Activated naive CD4-positive, alpha-beta T cell treated with anti-CD3 and anti-CD28 coated beads, Interleukin-2, amount 50 U/mL, for 16 hours (primary cell): ENCODE measurements around the gene MIDN.

Experiments
- DNase-seq: peaks from one replicate; pipeline ENCODE4 v3.0.0-alpha.2; 2020

Gene MIDN

GRCh38 chr19:1270854-1271527 lies 22.6 kb downstream of the MIDN start:
- DNase-seq, result no peak

DNA sequence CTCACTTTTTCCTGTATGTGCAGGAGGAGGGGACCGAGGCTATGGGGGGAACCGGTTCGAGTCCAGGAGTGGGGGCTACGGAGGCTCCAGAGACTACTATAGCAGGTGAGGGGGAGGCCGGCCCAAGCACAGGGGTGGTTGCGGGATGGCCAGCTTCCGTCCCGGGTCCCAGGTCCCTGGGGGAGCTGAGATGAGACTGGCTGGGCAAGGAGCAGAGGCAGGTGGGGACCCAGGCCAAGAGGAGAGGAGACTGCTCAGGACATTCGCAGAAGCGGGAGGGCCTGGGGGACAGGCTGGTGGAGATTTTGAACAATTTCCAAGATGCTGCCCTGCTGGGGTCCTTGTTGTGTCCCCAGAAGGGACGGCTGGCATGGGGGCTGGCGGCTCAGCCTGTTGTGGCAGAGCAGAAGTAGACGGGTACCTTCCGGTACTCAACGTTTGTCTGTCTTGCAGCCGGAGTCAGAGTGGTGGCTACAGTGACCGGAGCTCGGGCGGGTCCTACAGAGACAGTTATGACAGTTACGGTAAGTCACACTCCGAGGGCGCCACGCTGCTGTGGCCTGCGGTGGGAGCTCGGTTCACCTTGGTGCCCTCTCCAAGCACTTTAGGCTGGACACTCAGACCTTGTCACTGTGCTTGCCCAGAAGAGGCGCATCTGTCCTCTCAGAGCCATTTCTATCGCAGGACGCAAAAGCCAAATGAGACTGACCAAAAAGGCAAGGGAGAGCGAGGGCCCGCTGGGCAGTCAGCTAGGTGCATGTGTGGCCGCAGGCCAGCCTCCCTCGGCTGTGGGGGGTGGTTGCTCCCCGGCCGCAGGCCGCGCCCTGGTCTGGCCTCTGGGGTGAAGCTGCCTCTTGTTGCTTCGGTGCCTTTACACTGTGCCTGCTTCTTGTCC lies 23.4 kb downstream of the MIDN start:
- no peak for DNase-seq

DNA sequence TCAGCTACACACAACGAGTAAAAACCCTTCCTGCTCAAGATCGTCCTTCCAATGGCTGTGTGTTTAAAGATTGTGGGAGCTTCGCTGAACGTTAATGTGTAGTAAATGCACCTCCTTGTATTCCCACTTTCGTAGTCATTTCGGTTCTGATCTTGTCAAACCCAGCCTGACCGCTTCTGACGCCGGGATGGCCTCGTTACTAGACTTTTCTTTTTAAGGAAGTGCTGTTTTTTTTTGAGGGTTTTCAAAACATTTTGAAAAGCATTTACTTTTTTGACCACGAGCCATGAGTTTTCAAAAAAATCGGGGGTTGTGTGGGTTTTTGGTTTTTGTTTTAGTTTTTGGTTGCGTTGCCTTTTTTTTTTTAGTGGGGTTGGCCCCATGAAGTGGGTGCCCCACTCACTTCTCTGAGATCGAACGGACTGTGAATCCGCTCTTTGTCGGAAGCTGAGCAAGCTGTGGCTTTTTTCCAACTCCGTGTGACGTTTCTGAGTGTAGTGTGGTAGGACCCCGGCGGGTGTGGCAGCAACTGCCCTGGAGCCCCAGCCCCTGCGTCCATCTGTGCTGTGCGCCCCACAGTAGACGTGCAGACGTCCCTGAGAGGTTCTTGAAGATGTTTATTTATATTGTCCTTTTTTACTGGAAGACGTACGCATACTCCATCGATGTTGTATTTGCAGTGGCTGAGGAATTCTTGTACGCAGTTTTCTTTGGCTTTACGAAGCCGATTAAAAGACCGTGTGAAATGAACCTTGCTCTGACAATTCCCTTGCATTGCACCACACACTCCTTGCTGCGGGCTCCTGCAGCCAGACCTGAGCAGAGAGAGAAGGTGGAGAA lies 24.3 kb downstream of the MIDN start:
- no peak for DNase-seq

DNA sequence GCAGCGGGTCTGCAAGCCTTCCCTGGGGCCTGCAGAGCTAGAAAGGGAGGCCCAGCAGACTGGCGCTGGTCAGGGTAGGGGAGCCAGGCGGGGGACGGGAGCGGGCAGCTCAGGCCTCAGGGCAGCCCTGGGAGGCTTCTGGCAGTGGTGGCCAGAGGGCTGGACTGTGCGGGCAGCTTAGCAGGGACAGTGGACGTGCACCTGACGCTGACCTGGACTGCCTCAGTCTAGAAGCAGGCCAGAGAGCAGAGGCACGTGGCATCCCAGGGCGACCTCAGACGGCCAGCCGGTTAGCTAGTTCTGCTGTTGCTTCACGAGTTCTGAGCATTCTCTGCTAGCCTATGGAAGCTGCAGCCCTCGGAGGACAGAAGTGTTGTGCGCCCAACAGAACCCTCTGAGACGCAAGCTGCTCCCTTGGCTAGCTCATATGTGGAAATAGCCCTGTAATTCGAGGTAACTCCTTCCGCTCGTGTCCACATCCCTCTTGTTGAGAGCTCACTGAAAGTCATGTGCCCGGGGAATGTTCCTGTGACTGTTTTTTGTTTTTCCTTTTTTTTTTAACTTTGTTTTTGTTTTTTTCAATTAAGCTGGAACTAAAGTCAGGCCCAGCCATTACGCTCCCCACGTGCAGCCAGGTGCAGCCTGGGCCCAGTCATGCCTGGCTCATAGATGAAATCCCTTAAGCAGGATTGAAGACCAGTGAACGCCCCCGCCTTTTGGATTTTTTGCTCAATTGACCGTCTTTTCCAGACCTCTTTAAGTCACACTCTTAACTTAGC lies 25.1 kb downstream of the MIDN start:
- DNase-seq, result no peak

GRCh38 chr19:1274081-1274851 lies 25.9 kb downstream of the MIDN start:
- DNase-seq, result no peak

DNA sequence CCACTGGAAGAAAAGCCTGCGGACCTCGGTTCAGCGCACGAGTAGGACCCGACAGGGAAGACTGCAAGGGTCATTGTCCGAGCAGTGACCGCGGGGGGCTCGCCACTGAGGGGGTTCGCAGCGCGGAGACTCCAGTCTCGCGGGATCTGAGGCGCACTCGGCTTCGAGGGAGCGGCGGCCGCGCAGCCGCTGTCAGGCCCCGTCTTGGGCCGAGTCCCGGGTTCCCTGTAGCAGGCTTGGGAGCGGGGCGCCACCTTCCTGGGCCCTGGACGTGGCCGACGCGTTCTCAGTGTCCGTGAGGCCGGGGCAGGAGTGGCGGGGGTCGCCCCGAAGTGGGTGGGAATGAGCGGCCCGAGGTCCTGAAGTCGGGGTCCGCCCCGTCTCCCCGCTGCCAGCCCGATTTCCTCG lies 26.5 kb downstream of the MIDN start:
- no peak for DNase-seq

- peak; percentile 95 for DNase-seq
Measured at GRCh38 chr19:1275260-1275975, 27.0 kb downstream of the MIDN start, which contains the start of gene FAM174C. FAM174C (plus strand) TSS chr19:1275530; CDS start chr19:1275550, 20 bp downstream.

DNA sequence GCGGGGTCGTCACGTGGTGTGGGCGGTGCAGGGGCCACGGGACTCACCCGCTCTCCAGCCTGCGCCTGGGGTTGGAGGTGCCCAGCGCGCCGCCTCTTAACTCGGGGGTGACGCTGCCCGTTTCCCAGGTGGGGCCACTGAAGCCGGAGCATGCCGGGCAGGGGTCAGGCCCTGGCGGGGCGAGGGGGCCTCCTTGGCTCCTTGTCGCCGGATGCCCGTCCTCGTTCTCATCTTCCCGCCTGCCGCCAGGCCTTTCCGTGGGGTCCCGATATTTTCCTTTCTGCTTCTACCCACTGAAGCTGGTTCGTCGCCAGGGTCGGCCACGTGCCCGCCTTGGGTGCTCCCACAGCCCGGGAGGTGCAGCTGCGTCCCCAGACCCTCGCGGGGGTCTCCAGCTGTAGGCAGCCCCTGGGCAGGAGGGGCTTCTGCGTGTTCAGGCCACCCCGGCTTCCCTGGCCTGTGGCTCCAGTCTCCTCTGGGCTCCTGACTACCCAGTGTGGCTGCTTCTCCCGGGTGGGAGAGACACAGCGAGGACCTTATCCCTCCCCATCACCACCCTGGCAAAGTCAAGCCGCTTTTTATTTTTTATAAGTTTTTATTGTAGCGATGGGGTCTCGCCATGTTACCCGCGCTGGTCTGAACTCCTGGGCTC lies 27.7 kb downstream of the MIDN start:
- DNase-seq, result no peak

DNA sequence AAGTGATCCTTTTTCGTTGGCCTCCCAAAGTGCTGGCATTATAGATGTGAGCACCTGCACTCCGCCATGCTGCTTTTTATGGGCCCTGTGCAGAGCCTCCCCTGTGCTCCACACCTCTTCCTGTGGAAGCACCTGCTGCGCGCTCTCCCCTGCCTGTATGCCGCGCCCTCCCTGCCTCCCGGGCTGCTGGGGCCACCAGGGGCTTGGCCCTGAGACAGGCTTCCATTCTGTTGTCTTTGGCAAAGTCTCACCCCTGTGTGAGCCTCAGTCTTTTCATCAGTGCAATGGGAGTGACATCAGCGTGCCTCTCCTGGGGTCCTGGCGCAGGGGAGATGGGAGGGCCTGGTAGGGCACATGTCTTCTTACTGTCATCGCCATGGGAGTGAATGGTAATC lies 28.2 kb downstream of the MIDN start:
- DNase-seq, result peak; percentile 58

GRCh38 chr19:1277061-1277460 lies 28.7 kb downstream of the MIDN start:
- DNase-seq, result no peak

DNA sequence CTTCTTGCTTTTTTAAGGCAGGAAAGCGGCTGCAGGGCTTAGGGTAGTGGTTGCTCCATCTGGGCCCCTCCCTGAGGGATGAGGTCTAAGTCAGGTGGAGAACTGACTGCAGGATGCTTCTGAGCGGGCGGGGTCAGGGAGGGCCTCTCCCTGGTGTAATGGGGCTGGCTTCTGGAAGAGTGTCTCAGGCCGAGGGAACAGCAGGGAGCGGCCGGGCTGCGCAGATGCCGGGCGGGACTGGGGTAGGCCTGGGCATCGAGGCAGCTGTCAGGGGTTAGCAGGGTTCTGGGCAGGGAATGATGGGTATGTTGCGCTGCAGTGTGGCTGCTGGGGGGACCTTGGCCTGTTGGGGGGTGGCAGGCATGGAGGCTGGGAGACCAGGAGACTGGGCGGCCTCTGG lies 29.7 kb downstream of the MIDN start:
- no peak for DNase-seq

- DNase-seq, result no peak
Measured at GRCh38 chr19:1278713-1279660, 30.6 kb downstream of the MIDN start.

GRCh38 chr19:1279782-1280341 lies 31.5 kb downstream of the MIDN start:
- peak; percentile 78 for DNase-seq

GRCh38 chr19:1280636-1281568 lies 32.5 kb downstream of the MIDN start:
- no peak for DNase-seq

DNA sequence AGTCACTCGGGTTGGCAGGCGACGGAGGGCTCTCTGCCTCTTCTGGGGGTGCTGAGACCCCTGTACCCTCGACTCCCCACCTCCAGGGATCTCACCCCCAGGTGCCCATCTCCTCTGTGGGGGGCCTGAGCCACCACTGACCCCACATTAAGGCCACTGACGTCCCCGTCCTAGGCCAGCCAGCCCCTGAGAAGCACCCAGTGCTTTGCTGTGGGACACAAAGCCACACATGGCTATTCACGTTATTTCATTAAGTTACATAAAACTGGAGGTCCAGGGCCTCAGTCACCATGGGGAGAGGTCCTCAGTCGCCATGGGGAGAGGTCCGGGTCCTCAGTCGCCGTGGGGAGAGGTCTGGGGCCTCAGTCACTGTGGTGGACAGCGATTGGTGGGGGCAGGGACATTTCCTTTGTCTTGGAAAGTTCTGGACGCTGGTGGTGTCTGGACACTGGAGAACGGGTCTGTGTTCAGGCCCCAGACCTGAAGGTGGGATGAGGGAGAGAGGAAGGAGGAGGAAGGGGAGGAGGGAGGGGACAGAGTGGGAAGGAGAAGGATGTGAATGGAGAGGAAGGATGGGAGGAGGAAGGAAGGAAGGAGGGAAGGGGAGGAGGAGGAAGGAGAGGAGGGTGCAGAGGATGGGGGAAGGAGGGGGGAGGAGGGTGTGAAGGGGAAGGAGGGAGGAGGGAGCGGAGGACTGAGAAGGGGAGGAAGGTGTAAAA lies 33.3 kb downstream of the MIDN start:
- no peak for DNase-seq

DNA sequence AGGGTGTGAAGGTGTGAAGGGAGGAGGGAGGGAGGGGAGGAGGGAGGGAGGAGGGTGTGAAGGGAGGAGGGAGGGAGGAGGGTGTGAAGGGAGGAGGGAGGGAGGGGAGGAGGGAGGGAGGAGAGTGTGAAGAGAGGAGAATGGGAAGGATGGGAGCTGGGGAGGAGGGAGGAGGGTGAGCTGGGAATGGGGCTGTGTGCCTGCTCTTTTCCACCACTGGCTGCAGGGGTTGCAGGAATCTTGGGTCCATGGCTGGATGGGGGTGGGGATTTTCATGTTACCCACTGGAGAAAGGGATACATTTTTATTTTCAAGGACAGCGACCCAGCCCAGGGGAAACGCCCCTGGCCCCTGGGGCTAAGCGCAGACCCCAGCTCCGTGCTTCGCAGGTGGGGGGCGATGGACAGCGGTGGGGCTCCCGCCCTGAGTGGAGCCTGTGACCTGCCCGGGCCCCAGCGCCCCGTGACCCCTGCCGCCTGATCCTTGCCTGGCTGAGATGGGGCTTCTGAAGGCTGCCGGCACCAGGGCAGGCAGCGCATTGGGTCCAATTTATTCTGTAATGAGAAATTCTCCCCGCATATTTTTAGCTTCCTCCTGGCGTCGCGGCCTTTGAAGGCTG lies 34.3 kb downstream of the MIDN start:
- DNase-seq, result no peak
